Measurements from ENCODE around the gene C16orf78.

The C16orf78 gene

GRCh38 chr16:49382916-49383315 is 9.3 kb downstream of the C16orf78 start:
- Mint-ChIP-seq H3K4me1 (no peaks in the 10 kb centered on the region), H3K27ac (no peak overlapping the region), H3K36me3 (no peaks in the 10 kb centered on the region), H3K27me3 (no peaks in the 10 kb centered on the region), H3K4me3 (no peak overlapping the region), H3K9me3 (peaks cover 12% of the 10 kb centered on the region)
- ATAC-seq (ENCODE audit: low read depth) (no peak), DNase-seq (ENCODE audit: low spot score in 2 of 2) (no peak)

GRCh38 chr16:49395021-49395420 is 21.4 kb downstream of the C16orf78 start:
- no peaks in the 10 kb centered on the region for H3K9me3 Mint-ChIP-seq
- H3K27ac Mint-ChIP-seq = no peak overlapping the region
- DNase-seq (ENCODE audit: low spot score in 2 of 2) (no peak), ATAC-seq (ENCODE audit: low read depth) (no peak)
- H3K36me3 Mint-ChIP-seq = peaks cover 2% of the 10 kb centered on the region
- peaks cover 9% of the 10 kb centered on the region for H3K27me3 Mint-ChIP-seq
- no peaks in the 10 kb centered on the region for H3K4me1 Mint-ChIP-seq
- H3K4me3 Mint-ChIP-seq = no peak overlapping the region

GRCh38 chr16:49396206-49396720 is 22.7 kb downstream of the C16orf78 start:
- ATAC-seq (ENCODE audit: low read depth) = no peak
- H3K36me3 Mint-ChIP-seq = peaks cover 2% of the 10 kb centered on the region
- H3K27ac Mint-ChIP-seq = no peak overlapping the region
- H3K27me3 Mint-ChIP-seq = peaks cover 8% of the 10 kb centered on the region
- no peaks in the 10 kb centered on the region for H3K4me1 Mint-ChIP-seq
- no peak overlapping the region for H3K4me3 Mint-ChIP-seq
- DNase-seq (ENCODE audit: low spot score in 2 of 2) = no peak
- H3K9me3 Mint-ChIP-seq = no peaks in the 10 kb centered on the region

- no peak for ATAC-seq (ENCODE audit: low read depth)
- H3K27ac Mint-ChIP-seq = no peak overlapping the region
- H3K27me3 Mint-ChIP-seq = peaks cover 13% of the 10 kb centered on the region
- H3K9me3 Mint-ChIP-seq = peaks cover 4% of the 10 kb centered on the region
- peaks cover 6% of the 10 kb centered on the region for H3K36me3 Mint-ChIP-seq
- no peak for DNase-seq (ENCODE audit: low spot score in 2 of 2)
- no peaks in the 10 kb centered on the region for H3K4me1 Mint-ChIP-seq
- no peak overlapping the region for H3K4me3 Mint-ChIP-seq
These were observed 25.2 kb downstream of the C16orf78 start for GRCh38 chr16:49398761-49399160.

GRCh38 chr16:49399594-49400364 is 26.2 kb downstream of the C16orf78 start:
- Mint-ChIP-seq H3K27me3 (peaks cover 17% of the 10 kb centered on the region), H3K4me3 (no peak overlapping the region), H3K4me1 (no peaks in the 10 kb centered on the region), H3K36me3 (peaks cover 6% of the 10 kb centered on the region), H3K9me3 (peaks cover 4% of the 10 kb centered on the region), H3K27ac (no peak overlapping the region)
- DNase-seq (ENCODE audit: low spot score in 2 of 2) = no peak
- peak; percentile 68 for ATAC-seq (ENCODE audit: low read depth)

- Mint-ChIP-seq H3K27me3 (peaks cover 15% of the 10 kb centered on the region), H3K27ac (no peak overlapping the region), H3K9me3 (peaks cover 4% of the 10 kb centered on the region), H3K36me3 (peaks cover 4% of the 10 kb centered on the region), H3K4me3 (no peak overlapping the region), H3K4me1 (no peaks in the 10 kb centered on the region)
- ATAC-seq (ENCODE audit: low read depth) (no peak), DNase-seq (ENCODE audit: low spot score in 2 of 2) (no peak)
These were observed 27.0 kb downstream of the C16orf78 start for GRCh38 chr16:49400611-49401010.

GRCh38 chr16:49405123-49405522 is 31.5 kb downstream of the C16orf78 start:
- H3K36me3 Mint-ChIP-seq = peaks cover 4% of the 10 kb centered on the region
- H3K27ac Mint-ChIP-seq = no peak overlapping the region
- DNase-seq (ENCODE audit: low spot score in 2 of 2) = no peak
- H3K4me3 Mint-ChIP-seq = no peak overlapping the region
- H3K9me3 Mint-ChIP-seq = peaks cover 4% of the 10 kb centered on the region
- no peak for ATAC-seq (ENCODE audit: low read depth)
- no peaks in the 10 kb centered on the region for H3K4me1 Mint-ChIP-seq
- H3K27me3 Mint-ChIP-seq = peaks cover 11% of the 10 kb centered on the region

GRCh38 chr16:49405530-49405929 is 31.9 kb downstream of the C16orf78 start:
- Mint-ChIP-seq H3K9me3 (peaks cover 4% of the 10 kb centered on the region), H3K4me3 (no peak overlapping the region), H3K27me3 (peaks cover 13% of the 10 kb centered on the region), H3K36me3 (peaks cover 4% of the 10 kb centered on the region), H3K4me1 (no peaks in the 10 kb centered on the region), H3K27ac (no peak overlapping the region)
- DNase-seq (ENCODE audit: low spot score in 2 of 2) (no peak), ATAC-seq (ENCODE audit: low read depth) (no peak)

GRCh38 chr16:49407873-49408550 is 34.4 kb downstream of the C16orf78 start:
- H3K27ac Mint-ChIP-seq = no peak overlapping the region
- peaks cover 1% of the 10 kb centered on the region for H3K9me3 Mint-ChIP-seq
- H3K27me3 Mint-ChIP-seq = peaks cover 13% of the 10 kb centered on the region

GRCh38 chr16:49409121-49409520 is 35.5 kb downstream of the C16orf78 start:
- Mint-ChIP-seq H3K4me3 (no peak overlapping the region), H3K36me3 (no peaks in the 10 kb centered on the region), H3K9me3 (no peaks in the 10 kb centered on the region), H3K27me3 (peaks cover 7% of the 10 kb centered on the region), H3K4me1 (no peaks in the 10 kb centered on the region), H3K27ac (no peak overlapping the region)
- no peak for ATAC-seq (ENCODE audit: low read depth)
- DNase-seq (ENCODE audit: low spot score in 2 of 2) = no peak

More at GRCh38 chr16:49407873-49408550, 34.4 kb downstream of the C16orf78 start:
- Mint-ChIP-seq H3K4me1 (no peaks in the 10 kb centered on the region), H3K4me3 (no peak overlapping the region), H3K36me3 (peaks cover under 1% of the 10 kb centered on the region)
- ATAC-seq (ENCODE audit: low read depth) = peak; percentile 46
- DNase-seq (ENCODE audit: low spot score in 2 of 2) = peak; percentile 18 to 25

GRCh38 chr16:49410226-49410625 is 36.6 kb downstream of the C16orf78 start:
- peaks cover 6% of the 10 kb centered on the region for H3K27me3 Mint-ChIP-seq
- ATAC-seq (ENCODE audit: low read depth) (no peak), DNase-seq (ENCODE audit: low spot score in 2 of 2) (no peak)
- H3K9me3 Mint-ChIP-seq = no peaks in the 10 kb centered on the region
- H3K36me3 Mint-ChIP-seq = no peaks in the 10 kb centered on the region
- H3K4me1 Mint-ChIP-seq = no peaks in the 10 kb centered on the region
- no peak overlapping the region for H3K4me3 Mint-ChIP-seq
- H3K27ac Mint-ChIP-seq = no peak overlapping the region

GRCh38 chr16:49411121-49411970 is 37.7 kb downstream of the C16orf78 start:
- Mint-ChIP-seq H3K4me3 (no peak overlapping the region), H3K36me3 (no peaks in the 10 kb centered on the region), H3K9me3 (no peaks in the 10 kb centered on the region), H3K27ac (no peak overlapping the region), H3K27me3 (peaks cover 6% of the 10 kb centered on the region), H3K4me1 (no peaks in the 10 kb centered on the region)
- ATAC-seq (ENCODE audit: low read depth) (no peak), DNase-seq (ENCODE audit: low spot score in 2 of 2) (no peak)

- Mint-ChIP-seq H3K36me3 (no peaks in the 10 kb centered on the region), H3K4me1 (no peaks in the 10 kb centered on the region), H3K27me3 (peaks cover 4% of the 10 kb centered on the region), H3K4me3 (no peak overlapping the region), H3K27ac (no peak overlapping the region), H3K9me3 (no peaks in the 10 kb centered on the region)
- ATAC-seq (ENCODE audit: low read depth) (no peak), DNase-seq (ENCODE audit: low spot score in 2 of 2) (no peak)
These were observed 41.1 kb downstream of the C16orf78 start for GRCh38 chr16:49414671-49415070.

- Mint-ChIP-seq H3K27ac (no peak overlapping the region), H3K36me3 (no peaks in the 10 kb centered on the region), H3K4me1 (no peaks in the 10 kb centered on the region), H3K27me3 (peaks cover 4% of the 10 kb centered on the region), H3K4me3 (no peak overlapping the region), H3K9me3 (no peaks in the 10 kb centered on the region)
- DNase-seq (ENCODE audit: low spot score in 2 of 2) (no peak), ATAC-seq (ENCODE audit: low read depth) (no peak)
These were observed 41.5 kb downstream of the C16orf78 start for GRCh38 chr16:49415083-49415482.
